HG02571 (cell line): Measurements from ENCODE around the gene RPL7A.
A peak's percentile ranks its signal among the peaks of the same experiment; 100 is the strongest.
"Not testable (repeated sequence)": the region's sequence is repeated elsewhere in the genome, so short reads cannot be mapped to it uniquely, and the experiment has no call there.

ENCODE experiments used
- ATAC-seq: cut with Tn5 transposase; IDR thresholded peaks from one replicate; pipeline ENCODE4 v1.9.1; 2021; ENCODE audit warnings: mild to moderate bottlenecking, moderate library complexity; ENCODE audit not compliant: unreplicated experiment

Gene RPL7A

DNA sequence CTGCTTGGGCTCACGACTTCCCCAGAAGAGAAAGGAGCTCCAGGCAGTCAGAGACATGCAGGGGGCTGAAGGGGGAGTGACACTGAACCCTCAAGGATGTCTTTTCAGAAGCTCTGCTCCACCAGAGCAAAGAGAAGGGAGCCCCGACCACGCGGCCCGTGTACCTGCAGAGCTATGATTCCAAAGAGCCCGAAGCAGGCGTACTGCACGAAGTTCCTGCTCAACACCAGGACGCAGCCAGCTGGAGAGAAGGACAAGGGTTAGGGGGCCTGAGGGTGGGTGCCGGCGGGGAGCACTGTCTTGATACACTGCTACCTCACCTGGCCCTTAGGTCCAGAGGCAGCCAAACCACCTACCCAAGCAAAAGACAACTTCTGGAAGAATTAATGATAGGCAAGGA, 18.4 kb downstream of the RPL7A start:
- no peak for ATAC-seq

DNA sequence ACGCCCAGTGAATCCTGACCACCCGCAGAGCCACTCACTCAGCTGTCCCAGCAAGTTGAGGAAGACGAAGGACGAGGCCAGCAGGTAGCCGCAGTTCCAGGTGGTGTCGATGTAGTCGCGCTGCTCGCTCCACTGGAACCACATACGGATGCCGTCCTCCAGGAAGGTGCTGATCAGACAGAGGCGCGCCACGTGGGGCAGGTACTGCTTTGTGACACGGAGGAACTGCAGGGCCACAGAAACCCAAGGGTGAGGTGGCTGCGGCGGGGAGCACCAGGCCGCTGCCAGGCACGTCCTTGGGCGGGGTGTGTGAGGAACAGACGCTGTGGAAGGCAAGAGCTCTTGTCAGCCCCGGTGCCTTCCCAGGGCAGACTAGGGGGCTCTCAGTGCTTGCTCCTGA, 19.2 kb downstream of the RPL7A start:
- no peak for ATAC-seq

DNA sequence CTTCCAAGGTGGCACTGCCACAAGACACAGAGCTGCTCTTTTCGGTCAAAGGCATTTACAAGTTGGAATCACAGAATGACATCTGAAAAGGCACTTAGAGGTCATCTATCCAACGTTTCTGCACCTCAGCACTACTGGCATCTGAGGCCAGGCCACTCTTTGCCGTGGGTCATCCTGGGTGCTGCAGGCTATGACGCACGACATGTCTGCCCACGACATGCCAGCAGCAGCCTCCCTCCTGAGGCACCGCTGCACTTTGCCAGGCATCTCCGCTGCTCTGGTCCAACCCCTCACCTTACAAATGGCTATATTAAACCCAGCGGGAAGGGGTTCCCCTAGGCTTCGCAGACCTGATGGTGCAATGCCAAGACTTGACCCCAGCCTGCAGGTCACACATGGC, 19.8 kb downstream of the RPL7A start:
- no peak for ATAC-seq

DNA sequence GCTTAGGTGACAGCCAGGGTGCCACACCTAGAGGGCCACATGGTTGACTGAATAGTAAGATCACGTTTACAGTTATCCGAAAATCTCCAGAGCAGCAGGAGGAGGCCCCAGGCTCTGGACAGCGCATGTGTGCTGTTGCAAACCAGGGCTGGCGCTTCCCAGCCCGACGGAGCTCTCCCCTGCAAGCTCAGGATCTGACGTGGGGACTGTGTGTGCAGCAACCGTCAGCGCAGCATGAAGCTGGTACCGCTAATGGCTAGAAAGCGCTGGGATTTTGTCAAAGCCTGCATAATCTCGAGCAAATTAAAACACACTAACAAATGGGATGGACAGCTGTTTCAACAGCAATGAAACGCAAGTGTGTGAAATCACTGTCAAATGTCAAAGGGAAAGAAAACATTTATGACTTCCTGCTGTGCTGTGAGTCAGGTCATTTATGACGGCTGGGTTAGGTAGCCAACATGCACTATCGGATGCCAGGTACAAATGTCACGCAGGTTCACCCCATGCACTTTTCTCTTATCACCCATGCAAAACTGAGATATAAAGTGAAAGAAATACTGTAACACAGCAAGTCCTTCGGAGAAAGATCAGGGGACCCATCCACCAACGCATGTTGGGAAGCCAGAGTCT, 20.3 kb downstream of the RPL7A start:
- ATAC-seq, result no peak

DNA sequence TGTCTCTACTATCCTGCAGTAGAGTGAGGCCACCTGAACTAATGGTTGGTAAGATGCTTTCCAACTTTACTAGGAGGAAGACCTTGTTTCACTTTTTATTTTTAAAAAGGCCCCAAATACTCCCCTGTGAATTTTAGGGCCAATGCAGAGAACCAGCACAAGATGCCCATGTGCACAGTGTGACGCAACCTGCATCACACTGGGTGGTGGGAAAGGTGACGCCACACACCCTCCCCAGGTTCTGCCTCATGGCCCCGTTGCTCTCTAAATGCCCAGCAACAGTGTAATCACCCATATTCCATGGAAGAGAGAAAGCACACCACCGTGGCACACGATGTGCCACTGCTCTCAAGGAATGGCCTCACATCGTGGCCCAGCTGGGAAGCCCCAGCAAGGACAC, 21.4 kb downstream of the RPL7A start:
- no peak for ATAC-seq

DNA sequence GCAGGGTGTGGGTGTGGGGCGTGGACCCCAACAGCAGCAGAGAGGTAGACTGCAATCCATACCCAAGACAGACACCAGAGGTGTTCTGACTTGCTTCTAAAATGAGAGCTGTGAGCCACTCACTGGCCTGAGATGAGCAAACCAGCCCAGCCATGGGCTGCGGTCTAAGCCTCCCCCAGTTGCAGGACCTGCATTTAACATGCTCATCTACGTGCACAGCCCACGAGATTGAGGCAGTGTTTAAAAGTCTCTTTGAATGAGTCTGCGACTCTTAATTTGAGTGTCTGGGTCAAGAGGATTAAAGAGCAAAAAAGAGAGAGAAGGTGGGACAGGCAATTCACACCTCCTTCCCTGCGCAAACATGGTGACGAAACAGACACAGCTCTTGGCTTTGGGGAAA, 21.9 kb downstream of the RPL7A start:
- no peak for ATAC-seq

DNA sequence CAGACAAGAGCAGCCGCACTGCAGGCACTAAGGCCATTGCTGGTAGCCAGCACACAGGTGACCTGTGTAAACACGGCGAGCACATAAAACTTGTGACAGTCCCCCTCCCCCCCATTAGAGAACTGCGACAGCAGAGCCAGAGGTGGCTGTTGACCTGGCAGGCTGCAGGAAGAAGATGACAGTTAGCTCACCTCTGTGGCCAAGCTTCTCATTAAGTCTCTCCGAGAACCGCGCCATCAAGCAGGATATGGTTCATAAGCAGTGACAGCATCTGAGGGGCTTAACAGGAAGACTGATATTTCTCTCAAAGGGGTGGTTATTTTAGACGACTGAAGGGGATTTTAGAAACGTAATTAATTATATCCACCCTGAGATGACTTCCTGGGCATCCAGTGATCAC, 22.7 kb downstream of the RPL7A start:
- ATAC-seq, result no peak

DNA sequence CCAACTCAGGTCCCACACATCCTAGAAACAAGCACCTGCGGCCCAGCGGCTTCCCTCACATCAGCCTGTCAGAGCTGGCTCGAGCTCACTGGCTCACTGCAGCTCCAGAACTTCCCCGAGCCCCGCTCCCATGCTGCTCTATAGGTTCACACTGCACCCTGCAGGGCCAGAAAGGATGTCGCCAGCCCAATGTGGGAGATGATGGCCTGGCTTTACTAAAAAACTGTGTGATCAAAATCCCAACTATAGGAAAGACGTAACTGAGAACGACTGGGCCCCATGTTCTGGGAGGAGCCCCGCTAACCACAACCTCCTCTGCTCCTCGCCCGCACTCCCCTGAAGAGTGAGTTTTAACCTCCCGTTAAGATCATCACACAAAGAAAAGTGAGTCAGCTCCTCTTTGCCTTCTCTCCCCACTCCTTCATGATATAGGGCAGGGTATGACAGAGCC, 23.3 kb downstream of the RPL7A start:
- no peak for ATAC-seq

DNA sequence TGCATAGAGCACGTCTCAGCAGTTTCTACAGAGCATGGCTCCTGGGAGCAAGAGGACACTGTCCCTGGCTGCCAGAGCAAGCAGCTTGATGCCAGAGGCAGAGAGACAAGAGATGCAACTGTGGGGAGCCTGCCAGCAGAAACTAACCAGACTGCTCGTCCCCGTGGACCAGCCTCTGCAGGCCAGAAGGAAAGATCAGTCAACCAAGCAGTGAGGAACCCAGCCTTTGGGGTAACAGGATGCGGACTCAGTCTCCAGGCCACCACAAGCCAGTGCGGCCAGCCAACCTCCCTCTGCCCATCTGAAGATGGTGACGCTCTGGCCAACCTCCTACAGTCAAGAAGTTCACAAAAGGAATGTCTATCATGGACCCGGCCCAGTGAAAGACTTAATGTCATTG, 24.1 kb downstream of the RPL7A start:
- no peak for ATAC-seq

DNA sequence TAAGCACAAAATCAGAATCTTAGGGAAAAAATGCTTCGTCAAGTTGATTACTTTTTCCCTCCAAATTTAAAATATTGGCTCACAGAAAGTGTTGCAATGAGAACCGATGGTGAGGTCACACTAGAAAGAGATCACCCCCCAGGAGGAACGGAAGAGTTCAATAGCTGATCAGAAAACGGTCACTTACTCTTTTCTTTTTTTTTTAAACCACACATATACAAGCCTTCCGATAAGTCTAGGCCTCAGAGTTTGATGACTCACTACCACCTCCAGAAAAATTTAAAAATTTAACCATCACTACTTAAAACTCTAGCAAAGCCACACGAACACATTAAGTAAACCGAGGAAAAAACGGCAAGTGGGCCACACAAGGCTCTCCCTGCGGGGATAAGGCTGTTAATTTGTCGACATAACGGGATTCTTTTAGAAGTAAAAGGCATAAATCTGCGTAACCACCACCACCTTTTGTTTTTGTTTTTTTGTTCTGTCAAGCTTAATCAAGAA, 26.6 kb downstream of the RPL7A start:
- no peak for ATAC-seq

DNA sequence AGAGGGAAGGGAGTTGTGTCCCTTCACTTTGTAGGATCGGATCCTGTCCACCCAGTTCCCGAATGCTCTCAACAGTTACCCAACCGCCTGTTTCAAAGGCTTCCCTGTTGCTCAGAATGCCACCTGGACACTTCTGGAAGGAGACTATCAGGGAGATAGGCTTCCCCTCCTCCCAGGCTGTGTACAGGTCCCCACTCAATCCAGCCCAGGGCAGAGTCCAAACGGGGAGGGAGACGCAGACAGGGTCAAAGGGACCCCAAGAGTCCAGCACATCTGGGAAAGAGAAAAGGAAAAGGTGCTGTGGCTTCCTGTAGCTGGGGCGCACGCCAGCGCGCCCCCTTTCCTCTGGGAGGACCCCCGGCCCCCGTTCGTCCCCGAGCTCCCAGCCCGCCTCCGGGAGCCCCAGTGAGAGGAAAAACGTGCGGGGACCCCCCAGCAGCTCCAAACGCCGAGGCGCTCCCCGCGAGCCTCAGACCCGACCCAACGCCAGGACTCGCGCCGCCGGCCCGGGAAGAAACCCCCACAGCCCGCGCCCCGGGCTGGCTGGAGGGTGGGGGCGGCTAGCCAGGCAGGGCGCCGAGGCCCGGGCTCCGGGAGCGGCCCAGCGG, 27.2 kb downstream of the RPL7A start:
- peak; percentile 12 for ATAC-seq

DNA sequence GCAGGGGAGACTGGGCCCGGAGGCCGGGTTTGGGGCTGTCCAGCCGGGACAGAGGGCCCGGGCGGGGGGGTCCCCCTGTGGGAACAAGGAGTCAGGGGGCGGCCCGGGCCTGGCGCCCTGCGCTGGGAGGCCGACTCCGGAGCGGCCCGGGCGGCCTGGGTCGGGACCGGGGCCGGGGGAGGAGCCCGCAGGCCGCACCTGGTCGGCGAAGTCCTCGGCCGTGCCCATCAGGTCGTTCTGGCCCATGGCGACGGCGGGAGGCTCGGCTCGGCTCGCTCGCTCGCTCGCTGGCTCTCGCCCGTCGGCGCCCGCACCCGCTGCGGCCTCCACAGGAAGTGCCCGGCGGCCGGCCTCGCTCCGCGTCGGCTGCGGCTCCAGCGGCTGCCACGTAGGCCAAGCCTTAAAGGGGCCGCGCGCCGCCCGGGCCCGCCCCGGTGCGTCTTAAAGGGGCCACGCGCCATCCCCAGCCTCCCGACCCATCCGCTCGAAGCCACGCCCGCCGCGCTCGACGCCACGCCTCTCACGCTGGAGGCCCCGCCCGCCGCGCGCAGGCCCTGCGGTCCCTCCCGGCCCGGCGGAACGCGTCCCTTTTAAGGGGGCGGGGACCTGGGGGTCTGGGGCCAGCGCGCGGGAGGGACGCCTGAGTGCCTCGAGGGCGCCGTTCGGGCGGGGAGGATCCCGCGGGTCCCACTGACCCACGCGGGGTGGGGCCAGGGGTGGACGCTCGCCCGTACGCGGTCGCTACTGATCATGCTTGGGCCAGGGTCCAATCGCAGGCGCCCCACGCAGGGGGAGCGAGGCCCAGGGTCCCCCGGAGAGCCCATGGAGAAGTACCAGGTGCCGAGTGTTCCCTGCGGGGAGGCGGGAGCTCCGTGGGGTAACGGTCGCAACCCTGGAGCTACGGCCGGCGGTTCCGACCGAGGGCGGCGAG, 28.0 kb downstream of the RPL7A start, which contains the start of the genes STKLD1 and SURF4:
Gene STKLD1, plus strand, starts transcription at position 643 of the 931 bp plus-strand sequence. Its CDS starts 108 bp downstream, at position 751.
Gene SURF4, minus strand, starts transcription at position 337 of the 931 bp plus-strand sequence. Its CDS starts 91 bp downstream, at position 246.
- ATAC-seq, result peak; percentile 83

DNA sequence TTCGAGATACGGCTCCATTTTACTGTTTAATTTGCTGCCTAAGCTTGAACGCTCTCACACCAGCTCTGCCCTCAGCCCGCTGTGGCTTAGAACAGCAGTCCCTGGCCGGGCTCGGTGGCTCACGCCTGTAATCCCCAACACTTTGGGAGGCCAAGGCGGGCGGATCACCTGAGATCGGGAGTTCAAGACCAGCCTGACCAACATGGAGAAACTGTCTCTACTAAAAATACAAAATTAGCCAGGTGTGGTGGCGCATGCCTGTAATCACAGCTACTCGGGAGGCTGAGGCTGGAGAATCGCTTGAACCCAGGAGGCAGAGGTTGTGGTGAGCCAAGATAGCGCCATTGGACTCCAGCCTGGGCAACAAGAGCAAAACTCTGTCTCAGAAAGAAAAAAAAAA, 29.3 kb downstream of the RPL7A start:
- not testable (repeated sequence) for ATAC-seq

DNA sequence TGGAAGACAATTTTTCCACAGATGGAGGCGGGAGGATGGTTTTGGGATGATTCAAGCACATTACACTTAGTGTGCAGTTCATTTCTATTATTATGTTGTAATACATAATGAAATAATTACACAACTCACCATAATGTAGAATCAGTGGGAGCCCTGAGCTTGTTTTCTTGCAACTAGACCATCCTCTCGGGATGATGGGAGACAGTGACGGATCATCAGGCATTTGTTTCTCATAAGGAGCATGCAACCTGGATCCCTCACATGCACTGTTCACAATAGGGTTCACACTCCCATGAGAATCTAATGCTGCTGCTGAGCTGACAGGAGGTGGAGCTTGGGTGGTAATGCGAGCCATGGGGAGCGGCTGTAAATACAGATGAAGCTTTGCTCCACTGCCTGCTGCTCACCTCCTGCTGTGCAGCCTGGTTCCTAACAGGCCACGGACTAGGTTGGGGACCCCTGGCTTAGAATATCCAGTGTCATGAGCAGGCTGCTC, 29.8 kb downstream of the RPL7A start:
- ATAC-seq, result no peak

DNA sequence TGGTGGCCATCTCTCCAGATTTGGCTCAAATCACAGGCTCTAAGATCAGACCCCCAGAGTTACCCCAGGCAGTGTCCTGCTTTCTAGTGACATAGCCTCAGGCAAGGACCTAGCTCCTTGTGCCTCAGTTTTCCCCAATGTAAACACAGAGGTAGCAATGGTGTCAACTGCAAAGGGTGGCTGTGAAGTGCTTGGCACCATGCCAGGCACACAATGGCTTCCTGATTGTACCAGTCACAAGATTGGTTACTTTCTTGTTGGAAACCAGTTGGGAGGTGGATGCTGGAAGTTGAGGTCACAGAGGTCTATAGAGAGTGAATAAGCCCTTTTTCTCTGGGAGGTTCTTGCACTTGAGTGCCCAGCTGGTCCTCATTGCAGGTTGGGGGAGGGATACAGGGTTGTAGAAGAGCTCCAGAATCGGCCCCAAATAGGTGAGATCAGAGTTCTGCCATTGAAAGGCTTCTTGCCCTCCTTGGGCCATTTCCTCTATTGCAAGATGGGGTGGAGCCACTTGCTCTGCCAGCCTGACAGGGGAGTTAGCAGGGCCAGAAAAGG, 30.5 kb downstream of the RPL7A start:
- ATAC-seq, result no peak

DNA sequence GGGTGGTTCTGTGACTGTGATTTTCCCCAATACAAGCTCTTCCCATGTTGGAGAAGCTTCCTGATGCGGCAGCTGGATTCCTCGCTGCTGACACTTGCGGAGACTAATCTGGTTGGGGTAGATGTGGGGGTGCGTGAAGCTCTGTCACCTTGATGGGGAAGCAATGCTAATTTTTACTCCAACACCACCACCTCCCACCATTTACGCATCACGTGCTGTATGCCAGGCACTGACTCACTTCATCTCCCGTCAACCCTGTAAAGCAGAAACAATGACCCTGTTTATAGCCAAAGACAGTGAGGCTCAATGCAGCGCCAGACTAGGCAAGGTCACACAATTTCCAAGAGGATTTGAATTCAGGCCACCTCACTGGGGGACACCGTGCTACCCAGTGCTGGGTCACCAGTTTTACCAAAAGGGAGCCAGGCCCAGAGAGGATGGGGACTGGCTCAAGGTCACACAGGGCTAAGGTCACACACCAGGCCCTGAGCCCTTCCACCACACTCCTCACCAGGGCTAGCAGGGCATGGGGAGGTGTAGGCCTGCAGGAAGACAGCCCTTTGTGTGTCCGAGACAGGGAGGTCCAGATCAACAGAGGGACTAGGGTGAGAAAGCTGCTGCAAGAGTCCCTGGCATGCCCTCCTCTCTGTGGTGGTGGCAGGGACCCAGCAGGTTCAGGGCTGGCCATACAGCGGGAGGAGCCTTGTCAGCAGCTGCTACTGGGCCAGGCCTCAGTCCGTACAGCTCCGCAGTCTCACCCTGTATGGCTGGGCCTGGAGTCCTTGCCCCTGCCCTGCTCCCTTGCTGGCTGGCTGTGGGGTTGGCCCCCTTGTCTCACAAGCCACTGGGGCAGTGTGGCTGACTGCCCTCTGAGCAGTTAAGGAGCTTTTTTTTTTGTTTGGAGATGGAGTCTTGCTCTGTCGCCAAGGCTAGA, 31.4 kb downstream of the RPL7A start:
- ATAC-seq, result no peak

DNA sequence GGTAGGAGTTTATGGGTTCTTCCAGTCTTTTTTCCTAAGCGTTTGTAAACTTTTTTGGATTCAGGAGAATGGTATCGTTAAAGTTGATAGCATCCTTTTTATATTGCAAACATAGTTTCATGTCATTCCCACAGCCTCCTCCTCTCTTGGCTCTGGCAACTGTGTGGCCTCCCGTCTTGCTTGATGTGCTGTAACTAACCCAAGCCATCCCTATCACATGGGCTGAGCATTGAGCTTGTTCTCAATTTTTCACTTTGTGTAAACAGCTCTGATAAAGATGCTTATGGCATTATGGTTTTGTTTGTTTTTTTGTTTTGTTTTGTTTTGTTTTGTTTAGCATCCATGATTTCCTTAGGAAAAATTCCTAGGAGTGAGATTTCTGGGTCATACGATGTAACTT, 32.7 kb downstream of the RPL7A start:
- no peak for ATAC-seq

DNA sequence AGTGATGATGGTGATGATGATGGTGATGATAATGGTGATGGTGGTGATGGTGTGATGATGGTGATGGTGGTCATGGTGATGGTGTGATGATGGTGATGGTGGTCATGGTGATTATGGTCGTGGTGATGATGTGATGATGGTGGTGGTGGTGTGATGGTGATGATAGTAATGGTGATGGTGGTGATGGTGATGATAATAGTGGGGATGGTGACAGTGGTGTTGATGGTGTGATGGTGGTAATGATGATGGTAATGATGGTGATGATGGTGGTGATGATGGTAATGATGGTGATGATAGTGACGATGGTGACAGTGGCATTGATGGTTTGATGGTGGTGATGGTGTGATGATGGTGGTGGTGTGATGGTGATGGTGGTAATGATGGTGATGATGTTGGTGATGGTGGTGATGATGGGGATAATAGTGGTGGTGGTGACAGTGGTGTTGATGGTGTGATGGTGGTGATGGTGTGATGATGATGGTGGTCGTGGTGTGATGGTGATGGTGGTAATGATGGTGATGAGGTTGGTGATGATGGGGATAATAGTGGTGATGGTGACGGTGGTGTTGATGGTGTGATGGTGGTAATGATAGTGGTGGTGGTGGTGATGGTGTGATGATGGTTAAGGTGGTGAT, 34.6 kb downstream of the RPL7A start:
- no peak for ATAC-seq

DNA sequence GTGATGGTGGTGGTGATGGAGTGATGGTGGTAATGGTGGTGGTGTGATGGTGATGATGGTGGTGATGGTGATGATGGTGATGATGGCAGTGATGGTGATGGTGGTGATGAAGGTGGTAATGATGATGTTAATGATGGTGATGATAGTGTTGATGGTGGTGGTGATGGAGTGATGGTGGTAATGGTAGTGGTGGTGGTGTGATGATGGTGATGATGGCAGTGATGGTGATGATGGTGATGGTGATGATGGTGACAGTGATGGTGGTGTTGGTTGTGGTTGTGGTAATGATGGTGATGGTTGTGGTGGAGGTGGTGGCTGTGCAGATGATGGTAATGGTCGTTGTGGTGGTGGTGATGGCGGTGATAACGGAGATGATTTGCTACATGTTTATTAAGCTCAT, 35.4 kb downstream of the RPL7A start:
- no peak for ATAC-seq
